GM21737 (cell line): ENCODE data around the gene TYMP.
A peak's percentile ranks its signal among the peaks of the same experiment; 100 is the strongest.
"Not testable (repeated sequence)": the region's sequence is repeated elsewhere in the genome, so short reads cannot be mapped to it uniquely, and the experiment has no call there.

Experiments used
- ATAC-seq: cut with Tn5 transposase; IDR thresholded peaks from one replicate; pipeline ENCODE4 v1.9.1; 2021; ENCODE audit warnings: mild to moderate bottlenecking, moderate library complexity; ENCODE audit not compliant: unreplicated experiment

TYMP gene

DNA sequence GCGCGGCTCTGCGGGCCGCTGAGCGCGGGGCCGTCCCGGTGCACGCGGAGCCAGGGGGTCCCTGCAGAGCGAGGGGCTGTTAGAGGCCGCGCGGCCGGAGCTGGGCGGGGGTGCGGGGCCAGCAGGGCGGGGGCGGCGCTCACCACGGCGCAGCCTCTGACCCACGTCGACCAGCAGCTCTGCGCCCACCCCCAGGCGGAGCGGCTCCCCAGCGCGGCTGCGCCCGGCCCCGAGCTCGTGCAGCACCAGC is 4.0 kb downstream of the TYMP start:
- ATAC-seq = peak; percentile 13

DNA sequence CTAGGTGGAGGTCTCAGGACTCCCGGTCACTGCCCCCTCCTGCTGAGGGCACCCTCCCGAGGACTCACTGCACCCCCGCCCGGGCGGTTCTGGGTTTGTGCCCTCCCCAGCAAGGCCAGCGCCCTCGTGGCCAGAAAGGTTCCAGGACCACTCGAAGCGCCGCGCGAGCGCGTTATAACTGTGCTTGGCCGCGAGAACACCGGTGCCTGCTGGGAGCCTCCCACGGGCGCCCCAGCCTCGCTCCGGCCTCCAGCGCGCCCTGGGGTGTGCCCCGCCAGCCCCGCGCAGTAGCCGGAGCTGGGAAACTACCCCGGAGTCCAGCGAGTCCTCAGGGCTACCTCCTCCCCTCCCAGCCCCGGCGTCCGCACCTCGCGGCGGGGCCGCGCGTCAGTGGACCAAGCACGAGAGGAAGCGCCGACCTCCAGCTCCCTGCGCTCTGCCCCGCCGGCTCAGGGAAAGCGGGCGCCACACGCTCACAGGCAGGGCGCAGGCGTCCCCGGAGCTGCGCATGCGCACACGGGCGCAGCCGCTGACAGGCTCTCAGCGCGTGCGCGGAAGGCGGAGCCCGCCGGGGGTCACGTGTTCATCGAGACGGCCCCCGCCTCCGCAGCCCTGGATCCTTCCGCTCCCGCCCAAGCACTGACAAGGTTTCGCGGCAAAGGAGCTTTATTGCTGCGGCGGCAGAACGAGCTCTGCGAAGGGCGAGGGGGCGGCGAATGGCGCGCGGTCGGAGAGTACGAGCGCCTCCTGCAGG is 4.5 kb downstream of the TYMP start, which contains the start of gene SCO2:
TSS of gene SCO2 (minus strand) at position 495 of the 754 bp plus-strand sequence. CDS start 1,187 bp downstream, outside the sequence.
- ATAC-seq = peak; percentile 29

DNA sequence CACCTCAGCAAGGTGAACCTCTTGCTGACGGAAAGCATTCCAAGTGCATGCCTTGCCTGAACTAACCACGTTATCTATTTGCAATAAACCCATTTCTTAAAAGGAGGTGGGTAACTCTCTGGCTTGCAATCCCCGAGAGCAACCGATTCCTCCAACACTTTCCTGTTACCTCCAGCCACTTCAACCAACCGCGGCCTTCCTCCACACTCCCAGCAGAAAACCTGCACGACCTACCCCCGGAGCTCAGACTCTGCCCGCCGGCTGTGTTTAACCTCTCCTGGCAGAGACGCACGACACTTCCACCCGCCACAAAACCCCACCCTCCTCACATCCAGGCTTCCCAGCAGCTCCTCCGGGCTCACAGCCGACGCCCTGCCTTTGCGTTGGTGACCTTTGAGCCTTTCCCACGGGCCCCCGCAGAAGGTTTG is 5.1 kb downstream of the TYMP start:
- ATAC-seq = no peak

DNA sequence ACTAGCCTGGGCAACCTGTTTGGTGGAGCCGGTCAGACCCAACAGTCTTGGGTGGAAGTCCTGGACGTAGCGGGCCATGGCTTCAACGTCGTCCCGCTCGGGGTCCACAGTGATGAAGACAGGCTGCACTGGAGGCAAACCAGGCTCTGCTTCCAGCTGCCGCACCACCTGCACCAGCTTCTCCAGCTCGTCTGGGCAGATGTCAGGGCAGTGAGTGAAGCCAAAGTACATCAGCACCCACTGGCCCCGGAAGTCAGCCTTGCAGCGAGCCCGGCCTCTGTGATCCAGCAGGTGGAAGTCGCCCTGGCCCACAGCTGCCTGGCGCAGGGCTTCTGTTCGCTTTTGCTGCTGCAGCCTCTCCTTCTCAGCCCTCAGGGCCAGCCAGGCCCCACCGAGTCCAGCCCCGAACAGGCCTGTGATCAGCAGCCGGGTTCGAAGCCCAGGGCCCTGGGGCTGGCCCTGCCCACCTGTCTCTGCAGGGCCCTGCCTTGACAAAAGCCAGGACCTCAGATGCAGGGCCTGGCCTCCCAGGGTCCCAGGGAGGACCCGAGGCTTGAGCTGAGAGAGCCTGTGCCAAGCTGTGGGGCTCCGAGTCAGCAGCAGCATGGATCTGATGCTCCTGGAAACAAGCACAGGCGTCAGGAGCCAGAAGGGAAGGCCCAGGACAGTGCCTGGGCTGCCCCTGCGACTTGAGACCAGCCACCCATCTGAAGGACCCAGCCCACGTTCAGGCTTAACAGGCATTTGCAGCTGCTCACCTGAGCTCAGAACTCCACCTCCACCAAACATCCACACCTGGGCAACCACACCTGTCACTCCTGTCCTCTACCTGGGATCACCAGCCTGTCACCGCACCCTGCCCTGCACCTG is 5.8 kb downstream of the TYMP start:
- no peak for ATAC-seq

DNA sequence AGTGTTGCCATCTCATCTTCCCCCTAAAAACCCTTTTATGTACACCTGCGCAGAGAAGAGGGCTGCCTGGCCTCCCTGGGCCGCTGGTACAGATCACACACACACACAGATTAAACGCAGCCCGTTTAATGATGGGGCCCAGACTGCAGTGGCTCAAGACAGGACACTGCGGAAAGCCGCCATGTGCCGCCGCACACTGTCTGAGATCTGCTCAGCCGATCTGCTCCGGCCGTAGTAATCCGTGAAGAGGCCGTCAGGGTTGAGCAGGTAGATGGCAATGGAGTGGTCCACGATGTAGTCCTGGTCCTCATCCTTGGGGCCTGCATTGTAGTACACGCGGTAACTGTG is 6.4 kb downstream of the TYMP start:
- no peak for ATAC-seq

DNA sequence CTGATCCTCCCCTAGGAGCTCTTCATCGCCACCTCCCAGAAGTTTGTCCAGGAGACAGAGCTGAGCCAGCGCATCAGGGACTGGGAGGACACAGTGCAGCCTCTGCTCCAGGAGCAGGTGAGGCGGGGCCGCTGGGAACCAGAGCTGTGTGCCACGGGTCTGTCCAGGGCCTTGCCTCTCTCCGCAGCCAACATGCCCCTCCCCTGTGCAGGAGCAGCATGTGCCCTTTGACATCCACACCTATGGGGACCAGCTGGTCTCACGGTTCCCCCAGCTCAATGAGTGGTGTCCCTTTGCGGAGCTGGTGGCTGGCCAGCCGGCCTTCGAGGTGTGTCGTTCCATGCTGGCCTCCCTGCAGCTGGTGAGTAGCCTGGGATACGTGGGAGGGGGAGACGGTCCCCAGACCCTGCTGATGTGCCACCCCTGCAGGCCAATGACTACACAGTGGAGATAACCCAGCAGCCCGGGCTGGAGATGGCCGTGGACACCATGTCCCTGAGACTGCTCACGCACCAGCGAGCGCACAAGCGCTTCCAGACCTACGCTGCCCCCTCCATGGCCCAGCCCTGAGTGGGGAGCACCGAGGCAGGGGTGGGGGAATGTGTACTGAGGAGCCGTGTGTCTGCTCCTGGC is 6.9 kb downstream of the TYMP start:
- ATAC-seq = no peak

DNA sequence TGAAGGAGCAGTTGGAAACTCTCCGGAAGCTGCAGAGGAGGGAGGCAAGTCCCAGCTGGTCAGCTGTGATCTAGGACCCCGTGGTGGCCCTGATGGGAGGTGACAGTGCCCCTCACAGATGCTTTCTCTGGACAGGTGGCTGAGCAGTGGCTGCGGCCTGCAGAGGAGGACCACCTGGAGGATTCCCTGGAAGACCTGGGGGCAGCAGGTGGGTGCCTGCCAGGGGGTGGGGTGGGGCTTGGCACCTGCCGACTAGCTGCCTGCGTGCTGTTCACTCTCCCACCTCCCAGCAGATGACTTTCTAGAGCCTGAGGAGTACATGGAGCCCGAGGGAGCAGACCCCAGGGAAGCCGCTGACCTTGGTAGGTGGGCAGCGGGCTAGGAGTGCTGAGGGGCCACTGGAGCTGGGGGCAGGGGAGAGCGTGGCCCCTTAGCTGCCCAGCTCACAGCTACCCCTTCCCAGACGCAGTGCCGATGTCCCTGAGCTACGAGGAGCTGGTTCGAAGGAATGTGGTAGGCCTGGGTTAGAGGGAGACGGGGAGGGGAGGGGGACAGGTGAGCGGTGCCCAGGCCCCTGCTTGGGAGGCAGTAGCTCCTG is 7.5 kb downstream of the TYMP start:
- ATAC-seq = no peak

DNA sequence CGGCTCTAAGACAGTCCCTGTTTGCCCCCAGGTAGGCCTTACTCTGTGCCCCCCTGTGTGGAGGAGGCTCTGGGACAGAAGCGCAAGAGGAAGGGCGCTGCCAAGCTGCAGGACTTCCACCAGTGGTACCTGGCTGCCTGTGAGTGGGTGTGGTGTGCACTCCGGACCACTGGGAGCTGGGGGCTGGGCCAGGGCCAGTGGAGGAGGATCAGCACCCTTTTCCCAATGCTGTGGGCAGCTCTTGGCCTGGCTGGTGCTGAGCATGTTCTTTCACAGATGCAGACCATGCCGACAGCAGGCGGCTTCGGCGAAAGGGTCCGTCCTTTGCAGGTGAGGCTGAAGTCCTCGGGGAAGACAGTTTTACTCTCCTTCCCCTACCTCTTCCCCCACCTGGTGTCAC is 8.1 kb downstream of the TYMP start:
- no peak for ATAC-seq

DNA sequence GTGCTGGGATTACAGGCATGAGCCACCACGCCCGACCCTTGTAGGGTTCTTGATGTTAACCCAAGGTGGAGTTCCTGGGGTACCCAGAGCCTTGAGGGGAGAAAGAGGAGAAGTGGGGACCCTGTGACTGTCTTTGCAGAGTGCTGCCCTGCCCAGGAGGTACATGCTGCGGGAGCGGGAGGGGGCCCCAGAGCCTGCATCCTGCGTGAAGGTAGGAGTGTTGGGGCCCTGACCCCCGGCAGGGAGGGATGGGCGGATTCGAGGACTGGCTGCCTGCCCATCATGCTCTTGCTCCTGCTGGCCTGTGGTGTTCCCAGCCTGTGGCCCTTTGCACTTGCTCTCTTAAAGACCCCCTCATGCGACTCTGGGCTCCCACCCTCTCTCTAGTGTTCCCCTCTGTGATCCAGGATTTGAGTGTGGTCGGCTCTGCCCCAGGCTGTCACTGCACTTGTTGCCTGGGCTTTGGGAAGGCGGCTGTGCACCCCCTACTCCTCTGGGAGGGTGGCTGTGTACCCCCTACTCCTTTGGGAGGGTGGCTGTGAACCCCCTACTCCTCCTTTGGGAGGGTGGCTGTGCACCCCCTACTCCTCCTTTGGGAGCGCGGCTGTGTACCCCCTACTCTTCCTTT is 8.9 kb downstream of the TYMP start:
- no peak for ATAC-seq

DNA sequence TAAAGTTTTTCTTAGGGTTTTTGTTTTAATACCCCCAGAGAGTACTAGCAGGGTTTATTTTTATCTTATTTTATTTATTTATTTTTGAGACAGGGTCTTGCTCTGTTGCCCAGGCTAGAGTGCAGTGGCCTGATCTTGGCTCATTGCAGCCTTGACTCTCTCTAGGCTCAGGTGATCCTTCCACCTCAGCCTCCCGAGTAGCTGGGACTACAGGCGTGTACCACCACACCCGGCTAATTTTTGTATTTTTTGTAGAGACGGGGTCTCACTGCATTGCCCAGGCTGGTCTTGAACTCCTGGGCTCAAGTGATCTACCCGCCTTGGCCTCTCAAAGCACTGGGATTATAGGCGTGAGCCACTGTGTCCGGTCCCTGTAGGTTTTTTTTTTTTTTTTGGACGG is 9.6 kb downstream of the TYMP start:
- ATAC-seq = not testable (repeated sequence)

DNA sequence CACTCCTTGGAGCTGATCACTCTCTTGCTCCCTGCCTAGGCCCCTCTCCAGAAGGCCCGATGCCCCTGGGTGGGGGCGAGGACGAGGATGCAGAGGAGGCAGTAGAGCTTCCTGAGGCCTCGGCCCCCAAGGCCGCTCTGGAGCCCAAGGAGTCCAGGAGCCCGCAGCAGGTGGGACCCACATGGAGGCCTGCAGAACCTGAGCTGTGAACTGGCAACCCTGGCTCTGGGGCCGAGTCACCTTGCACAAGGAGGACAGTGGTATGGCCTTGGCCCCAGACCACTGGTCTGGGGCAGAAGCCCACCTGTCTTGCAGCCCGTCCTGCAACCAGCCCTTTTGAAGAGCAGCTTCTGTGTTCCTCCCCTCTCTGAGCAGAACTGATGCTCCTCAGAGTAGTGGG is 10.7 kb downstream of the TYMP start:
- no peak for ATAC-seq

DNA sequence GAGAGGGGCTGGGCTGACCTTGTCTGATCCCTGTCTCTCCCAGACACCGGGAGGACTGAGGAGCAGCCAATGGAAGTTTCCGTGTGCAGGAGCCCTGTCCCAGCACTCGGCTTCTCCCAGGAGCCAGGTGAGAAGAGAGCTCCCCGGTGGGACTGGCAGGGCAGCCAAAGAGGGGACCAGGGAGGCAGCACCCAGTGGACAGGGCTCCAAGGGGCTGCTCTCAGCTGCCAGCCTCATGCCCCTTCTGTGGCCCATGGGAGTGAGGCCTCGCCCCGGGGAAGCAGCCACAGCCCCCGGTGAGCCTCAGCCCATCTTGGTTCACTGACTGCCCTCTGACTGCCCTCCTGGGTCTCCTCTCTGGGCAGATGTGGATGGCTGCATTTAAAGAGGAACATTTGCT is 11.2 kb downstream of the TYMP start:
- ATAC-seq = no peak

DNA sequence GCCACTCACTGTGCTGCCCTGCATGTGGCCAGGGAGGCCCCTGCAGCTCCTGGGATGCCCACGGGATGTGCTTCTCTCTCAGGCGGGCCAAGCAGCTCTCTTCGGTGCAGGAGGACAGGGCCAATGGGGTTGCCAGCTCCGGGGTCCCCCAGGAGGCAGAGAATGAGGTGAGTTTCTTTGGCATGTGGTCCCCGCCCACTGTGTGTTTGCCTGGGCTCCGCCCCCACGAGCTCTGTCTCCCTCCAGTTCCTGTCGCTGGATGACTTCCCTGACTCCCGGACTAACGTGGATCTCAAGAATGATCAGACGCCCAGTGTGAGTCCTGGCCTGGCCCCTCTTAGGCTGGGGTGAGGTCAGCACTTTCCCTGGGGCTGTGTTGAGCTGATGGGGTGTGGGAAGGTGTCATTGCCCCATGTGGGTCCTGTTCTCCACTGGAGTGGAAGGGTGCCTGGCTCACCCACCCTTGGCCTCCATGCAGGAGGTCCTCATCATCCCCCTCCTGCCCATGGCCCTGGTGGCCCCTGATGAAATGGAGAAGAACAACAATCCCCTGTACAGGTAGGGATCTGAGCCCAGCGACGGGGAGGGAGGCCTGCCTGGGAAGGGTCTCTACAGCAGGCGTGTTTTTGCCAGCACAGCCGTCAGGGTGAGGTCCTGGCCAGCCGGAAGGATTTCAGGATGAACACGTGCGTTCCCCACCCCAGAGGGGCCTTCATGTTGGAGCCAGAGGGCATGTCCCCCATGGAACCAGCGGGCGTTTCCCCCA is 12.1 kb downstream of the TYMP start:
- no peak for ATAC-seq

DNA sequence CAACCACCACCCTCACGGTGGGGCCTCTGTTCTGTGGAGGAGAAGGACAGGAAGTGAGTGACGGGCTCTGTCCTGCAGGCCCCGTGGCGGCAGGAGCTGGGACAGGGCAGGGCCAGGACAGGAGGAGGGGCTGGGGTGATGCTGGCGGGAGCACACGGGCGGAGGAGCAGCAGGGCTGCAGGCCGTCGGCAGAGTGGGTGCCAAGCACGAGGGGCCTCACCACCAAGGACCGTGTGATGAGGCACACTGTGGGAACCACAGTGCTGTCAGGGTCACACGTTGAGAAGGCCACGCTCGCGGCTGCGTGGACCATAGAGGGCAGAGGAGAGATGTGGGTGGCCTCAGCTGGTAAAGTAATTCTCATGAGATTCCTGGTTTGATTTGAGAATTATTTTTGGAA is 12.9 kb downstream of the TYMP start:
- no peak for ATAC-seq

DNA sequence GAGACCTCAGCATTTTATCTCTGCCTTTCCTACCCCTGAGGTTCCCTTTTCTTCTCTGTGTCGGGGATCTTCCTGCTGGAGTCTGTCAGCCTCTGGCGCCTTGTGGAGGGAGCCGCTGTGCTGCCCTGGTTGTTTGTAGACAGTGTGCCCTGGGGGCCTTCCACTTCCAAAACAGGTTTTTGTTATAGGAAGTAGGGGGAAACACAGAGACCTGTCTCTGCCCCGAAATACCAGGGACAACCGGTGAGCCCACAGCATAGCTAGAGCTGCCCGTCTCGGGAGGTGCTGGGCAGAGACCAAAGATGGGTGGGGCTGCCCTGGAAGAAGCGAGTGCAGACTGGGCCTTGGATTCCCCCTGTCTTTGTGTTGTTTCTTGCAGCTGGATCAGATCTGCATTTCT is 13.7 kb downstream of the TYMP start:
- no peak for ATAC-seq

DNA sequence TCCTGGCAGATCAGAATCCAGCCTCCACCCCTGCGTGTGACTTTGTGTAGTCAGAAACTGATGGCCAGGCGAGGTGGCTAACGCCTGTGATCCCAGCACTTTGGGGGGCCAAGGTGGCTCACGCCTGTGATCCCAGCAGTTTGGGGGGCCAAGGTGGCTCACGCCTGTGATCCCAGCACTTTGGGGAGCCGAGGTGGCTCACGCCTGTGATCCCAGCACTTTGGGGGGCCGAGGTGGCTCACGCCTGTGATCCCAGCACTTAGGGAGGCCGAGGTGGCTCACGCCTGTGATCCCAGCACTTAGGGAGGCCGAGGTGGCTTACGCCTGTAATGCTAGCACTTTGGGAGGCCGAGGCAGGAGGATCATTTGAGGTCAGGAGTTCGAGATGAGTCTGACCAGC is 16.6 kb downstream of the TYMP start:
- no peak for ATAC-seq

DNA sequence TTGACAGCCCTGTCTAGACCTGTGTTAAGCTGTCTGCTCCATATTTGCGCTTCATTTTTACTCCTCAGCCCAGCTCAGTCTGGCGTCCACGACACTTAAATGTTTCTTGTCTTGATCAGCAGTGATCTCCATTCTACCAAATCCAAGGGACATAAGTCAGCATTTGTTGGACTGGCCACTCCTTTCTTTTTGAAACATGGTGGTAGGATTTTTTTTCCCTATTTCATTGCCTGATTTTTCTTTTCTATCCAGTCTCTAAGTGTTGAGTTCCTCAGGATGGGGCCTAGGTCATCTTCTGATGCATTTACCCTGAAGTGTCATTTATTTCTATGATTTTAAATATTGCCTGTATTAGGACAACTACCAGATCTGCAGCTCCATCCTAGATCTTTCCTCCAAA is 20.9 kb downstream of the TYMP start:
- no peak for ATAC-seq

DNA sequence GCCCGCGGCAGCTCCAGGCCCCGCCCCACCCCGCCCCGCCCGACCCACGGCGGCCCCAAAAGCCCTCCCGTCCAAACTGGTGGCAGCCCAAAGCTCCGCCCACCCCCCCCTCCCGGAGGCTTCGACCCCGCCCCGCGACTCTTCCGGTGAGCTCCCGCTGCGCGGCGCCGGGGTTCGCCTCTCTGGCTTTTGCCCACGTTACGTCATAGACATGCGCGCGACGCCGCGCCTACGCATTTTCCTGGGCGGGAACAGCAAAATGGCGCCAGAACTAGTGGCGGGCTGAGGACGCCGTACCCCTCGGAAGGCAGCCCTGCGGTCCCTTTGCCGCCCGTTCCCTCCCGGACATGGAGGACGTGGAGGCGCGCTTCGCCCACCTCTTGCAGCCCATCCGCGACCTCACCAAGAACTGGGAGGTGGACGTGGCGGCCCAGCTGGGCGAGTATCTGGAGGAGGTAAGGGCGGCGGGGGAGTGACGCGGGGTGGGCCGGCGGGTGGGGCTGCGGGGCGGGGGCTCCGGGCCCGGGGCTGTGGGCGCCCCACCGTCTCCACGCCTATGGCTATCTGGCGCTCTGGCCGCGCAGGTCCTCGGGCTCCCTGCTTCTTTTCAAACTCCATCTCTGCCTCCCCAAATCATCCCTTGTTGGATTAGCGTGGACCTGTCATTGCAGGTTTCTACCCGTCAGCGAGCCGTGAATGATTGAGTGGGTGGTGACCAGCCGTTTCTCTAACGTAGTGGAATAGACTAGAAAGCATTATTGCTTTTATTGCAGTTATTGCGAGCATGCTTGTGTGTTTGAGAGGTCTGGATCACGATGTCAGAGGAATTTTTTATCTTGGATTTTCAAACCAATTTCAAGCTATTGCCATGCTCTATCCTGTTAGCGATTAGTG is 21.6 kb downstream of the TYMP start, which contains the start of gene NCAPH2:
TSS of gene NCAPH2 (plus strand) at position 234 of the 894 bp plus-strand sequence. CDS start at position 348, 114 bp downstream.
- ATAC-seq = peak; percentile 63

DNA sequence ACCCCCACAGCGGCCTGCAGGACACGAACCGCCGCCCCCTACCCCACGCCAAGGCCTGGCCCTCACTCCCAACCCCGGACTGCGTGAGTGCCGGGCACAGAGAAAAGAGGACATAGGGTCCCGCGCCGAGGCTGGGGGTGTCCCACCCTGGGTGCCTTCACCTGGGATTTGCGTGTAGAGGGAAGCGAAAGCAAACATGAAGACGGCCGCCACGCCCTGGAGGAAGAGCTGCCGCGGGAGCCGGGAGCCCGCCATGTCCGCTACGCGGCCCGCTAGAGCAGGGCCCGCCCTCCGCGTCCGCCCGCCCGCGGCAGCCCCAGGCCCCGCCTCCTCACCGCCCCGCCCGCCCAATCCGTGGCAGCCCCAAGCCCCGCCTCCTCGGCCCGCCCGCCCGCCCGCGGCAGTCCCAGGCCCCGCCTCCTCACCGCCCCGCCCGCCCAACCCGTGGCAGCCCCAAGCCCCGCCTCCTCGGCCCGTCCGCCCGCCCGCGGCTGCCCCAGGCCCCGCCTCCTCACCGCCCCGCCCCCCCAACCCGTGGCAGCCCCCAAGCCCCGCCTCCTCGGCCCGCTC is 22.3 kb downstream of the TYMP start, which contains the start of gene LMF2:
TSS of gene LMF2 (minus strand) at position 282 of the 570 bp plus-strand sequence. CDS start at position 255, 27 bp downstream.
- ATAC-seq = peak; percentile 54
